Neuron (in vitro differentiated cells): ENCODE data around the gene MICAL2.

Source experiments
- H2AFZ ChIP-seq: one replicate; pipeline ENCODE4 v1.6.1; 2013; ENCODE audit warnings: low read depth, mild to moderate bottlenecking, inconsistent platforms, low read length, moderate library complexity
- H3K27me3 ChIP-seq: one replicate; pipeline ENCODE4 v1.6.1; 2013; ENCODE audit warnings: low read length; ENCODE audit not compliant: insufficient read depth
- H3K36me3 ChIP-seq: one replicate; pipeline ENCODE4 v1.6.1; 2013; ENCODE audit warnings: low read length; ENCODE audit not compliant: insufficient read depth
- H3K4me1 ChIP-seq: one replicate; pipeline ENCODE4 v1.6.1; 2013; ENCODE audit warnings: low read length; ENCODE audit not compliant: insufficient read depth
- H3K4me3 ChIP-seq: 2 replicates; pipeline ENCODE4 v1.5.1; 2013; ENCODE audit warnings: mild to moderate bottlenecking, low read length, moderate library complexity
- H3K9me3 ChIP-seq: one replicate; pipeline ENCODE4 v1.6.1; 2013; ENCODE audit warnings: low read length

Gene MICAL2

GRCh38 chr11:12186701-12187100 is 76.3 kb downstream of the MICAL2 start:
- H3K27me3 ChIP-seq: no peaks in the 10 kb centered on the region
- H3K36me3 ChIP-seq: no peaks in the 10 kb centered on the region
- no peaks in the 10 kb centered on the region for H3K4me1 ChIP-seq
- no peak overlapping the region for H2AFZ ChIP-seq
- no peaks in the 10 kb centered on the region for H3K9me3 ChIP-seq
- H3K4me3 ChIP-seq: no peak overlapping the region

- Histone ChIP-seq H3K27me3 (no peaks in the 10 kb centered on the region), H3K9me3 (no peaks in the 10 kb centered on the region), H3K36me3 (no peaks in the 10 kb centered on the region), H3K4me1 (no peaks in the 10 kb centered on the region), H2AFZ (no peak overlapping the region), H3K4me3 (no peak overlapping the region)
Measured at GRCh38 chr11:12187399-12187798, 77.0 kb downstream of the MICAL2 start.

- Histone ChIP-seq H3K27me3 (no peaks in the 10 kb centered on the region), H3K9me3 (no peaks in the 10 kb centered on the region), H2AFZ (no peak overlapping the region), H3K36me3 (no peaks in the 10 kb centered on the region), H3K4me1 (no peaks in the 10 kb centered on the region), H3K4me3 (no peak overlapping the region)
Measured at GRCh38 chr11:12188548-12189317, 78.3 kb downstream of the MICAL2 start.

- Histone ChIP-seq H3K4me3 (no peak overlapping the region), H3K27me3 (no peaks in the 10 kb centered on the region), H3K4me1 (no peaks in the 10 kb centered on the region), H3K36me3 (no peaks in the 10 kb centered on the region), H3K9me3 (no peaks in the 10 kb centered on the region), H2AFZ (no peak overlapping the region)
Measured at GRCh38 chr11:12189543-12190235, 79.3 kb downstream of the MICAL2 start.

GRCh38 chr11:12190511-12190910 is 80.1 kb downstream of the MICAL2 start:
- H3K4me3 ChIP-seq: no peak overlapping the region
- no peaks in the 10 kb centered on the region for H3K9me3 ChIP-seq
- no peak overlapping the region for H2AFZ ChIP-seq
- no peaks in the 10 kb centered on the region for H3K4me1 ChIP-seq
- H3K36me3 ChIP-seq: no peaks in the 10 kb centered on the region
- no peaks in the 10 kb centered on the region for H3K27me3 ChIP-seq

- H3K4me1 ChIP-seq: no peaks in the 10 kb centered on the region
- no peaks in the 10 kb centered on the region for H3K36me3 ChIP-seq
- H3K9me3 ChIP-seq: no peaks in the 10 kb centered on the region
- no peaks in the 10 kb centered on the region for H3K27me3 ChIP-seq
- H3K4me3 ChIP-seq: no peak overlapping the region
- H2AFZ ChIP-seq: no peak overlapping the region
Measured at GRCh38 chr11:12192794-12193514, 82.6 kb downstream of the MICAL2 start.

GRCh38 chr11:12193515-12194336 is 83.3 kb downstream of the MICAL2 start:
- Histone ChIP-seq H3K4me1 (no peaks in the 10 kb centered on the region), H3K4me3 (no peak overlapping the region), H2AFZ (no peak overlapping the region), H3K9me3 (no peaks in the 10 kb centered on the region), H3K27me3 (no peaks in the 10 kb centered on the region), H3K36me3 (no peaks in the 10 kb centered on the region)

GRCh38 chr11:12195768-12196167 is 85.4 kb downstream of the MICAL2 start:
- Histone ChIP-seq H3K4me3 (no peak overlapping the region), H3K27me3 (no peaks in the 10 kb centered on the region), H3K4me1 (no peaks in the 10 kb centered on the region), H3K36me3 (no peaks in the 10 kb centered on the region), H2AFZ (no peak overlapping the region), H3K9me3 (no peaks in the 10 kb centered on the region)

GRCh38 chr11:12196308-12196707 is 85.9 kb downstream of the MICAL2 start:
- H3K36me3 ChIP-seq: no peaks in the 10 kb centered on the region
- H3K9me3 ChIP-seq: no peaks in the 10 kb centered on the region
- H3K4me3 ChIP-seq: no peak overlapping the region
- no peaks in the 10 kb centered on the region for H3K4me1 ChIP-seq
- H3K27me3 ChIP-seq: no peaks in the 10 kb centered on the region
- no peak overlapping the region for H2AFZ ChIP-seq

GRCh38 chr11:12196872-12197271 is 86.5 kb downstream of the MICAL2 start:
- no peak overlapping the region for H2AFZ ChIP-seq
- H3K4me1 ChIP-seq: no peaks in the 10 kb centered on the region
- H3K36me3 ChIP-seq: no peaks in the 10 kb centered on the region
- no peak overlapping the region for H3K4me3 ChIP-seq
- H3K9me3 ChIP-seq: no peaks in the 10 kb centered on the region
- H3K27me3 ChIP-seq: no peaks in the 10 kb centered on the region

- no peaks in the 10 kb centered on the region for H3K4me1 ChIP-seq
- H3K9me3 ChIP-seq: no peaks in the 10 kb centered on the region
- H3K36me3 ChIP-seq: no peaks in the 10 kb centered on the region
- no peak overlapping the region for H3K4me3 ChIP-seq
- no peaks in the 10 kb centered on the region for H3K27me3 ChIP-seq
- H2AFZ ChIP-seq: no peak overlapping the region
Measured at GRCh38 chr11:12198251-12199222, 88.1 kb downstream of the MICAL2 start.
